Measurements from ENCODE around the gene SLC25A23. TPM values are rescaled to one million over a fixed set of nuclear protein-coding genes. Genes with fewer than 3 reads are reported as not detected.
A peak's percentile ranks its signal among the peaks of the same experiment; 100 is the strongest.

The SLC25A23 gene
- total RNA-seq, 1 experiment from 2014 or later: 14.5 TPM

- Mint-ChIP-seq H3K27me3 (ENCODE audit: insufficient read depth, unreplicated experiment) (no peaks in the 10 kb centered on the region), H3K4me3 (ENCODE audit: unreplicated experiment) (no peak overlapping the region), H3K4me1 (ENCODE audit: insufficient read depth, unreplicated experiment) (peaks cover 11% of the 10 kb centered on the region), H3K27ac (ENCODE audit: low read depth, unreplicated experiment) (no peak overlapping the region), H3K9me3 (ENCODE audit: unreplicated experiment) (no peaks in the 10 kb centered on the region), H3K36me3 (ENCODE audit: insufficient read depth, unreplicated experiment) (peaks cover 16% of the 10 kb centered on the region)
- no peak for TF ChIP-seq CTCF (IDR thresholded peaks at IDR 0.05; ENCODE audit: unreplicated experiment)
- intact Hi-C loops (cut with micrococcal nuclease): no loop called here
- BruUV-seq (replicated peaks): no TSS peak
- ChIA-PET POLR2A (no interaction called here), CTCF (no interaction called here)
- DNase-seq (ENCODE audit: unreplicated experiment): no peak
Observed at GRCh38 chr19:6465663-6466062, 6.1 kb upstream of the SLC25A23 start.

- Mint-ChIP-seq H3K27ac (ENCODE audit: low read depth, unreplicated experiment) (peak overlapping the region; percentile 63), H3K4me3 (ENCODE audit: unreplicated experiment) (peak overlapping the region; percentile 78), H3K27me3 (ENCODE audit: insufficient read depth, unreplicated experiment) (no peaks in the 10 kb centered on the region), H3K4me1 (ENCODE audit: insufficient read depth, unreplicated experiment) (peaks cover 11% of the 10 kb centered on the region), H3K9me3 (ENCODE audit: unreplicated experiment) (no peaks in the 10 kb centered on the region), H3K36me3 (ENCODE audit: insufficient read depth, unreplicated experiment) (peaks cover 16% of the 10 kb centered on the region)
- no peak for DNase-seq (ENCODE audit: unreplicated experiment)
- ChIA-PET POLR2A (interaction anchor here (0.5 to 1.4 kb wide), 5 partner anchors 66 to 1068 kb away, joined by 3 to 4 read pairs (median 3); partner anchors contain the start of genes C3 and TNFSF9), CTCF (interaction anchor here (0.7 kb wide), 1 partner anchor 98 kb away, joined by 3 read pairs; no protein-coding TSS in a partner anchor)
- no peak for TF ChIP-seq CTCF (IDR thresholded peaks at IDR 0.05; ENCODE audit: unreplicated experiment)
- no TSS peak for BruUV-seq (replicated peaks)
- intact Hi-C loops (cut with micrococcal nuclease): no loop called here
Observed at GRCh38 chr19:6465006-6465405, 5.4 kb upstream of the SLC25A23 start.

GRCh38 chr19:6464070-6464873 is 4.7 kb upstream of the SLC25A23 start, which contains the start of gene CRB3:
TSS of gene CRB3 (plus strand) at chr19:6464271. CDS start at chr19:6464702, 431 bp downstream.
- H3K27me3 Mint-ChIP-seq (ENCODE audit: insufficient read depth, unreplicated experiment): no peaks in the 10 kb centered on the region
- peak within 1 kb of the TSS; percentile 63 for H3K27ac Mint-ChIP-seq (ENCODE audit: low read depth, unreplicated experiment)
- DNase-seq (ENCODE audit: unreplicated experiment): peak; percentile 80
- peak within 1 kb of the TSS; percentile 78 for H3K4me3 Mint-ChIP-seq (ENCODE audit: unreplicated experiment)
- no TSS peak for BruUV-seq (replicated peaks)
- H3K4me1 Mint-ChIP-seq (ENCODE audit: insufficient read depth, unreplicated experiment): peaks cover 11% of the 10 kb centered on the region
- ChIA-PET POLR2A (interaction anchor here (0.5 to 1.4 kb wide), 6 partner anchors 66 to 1069 kb away, joined by 3 to 4 read pairs (median 3); partner anchors contain the start of genes C3 and TNFSF9), CTCF (interaction anchor here (0.6 to 0.8 kb wide), 2 partner anchors 477 to 520 kb away, joined by 5 to 6 read pairs; no protein-coding TSS in a partner anchor)
- no peak for TF ChIP-seq CTCF (IDR thresholded peaks at IDR 0.05; ENCODE audit: unreplicated experiment)
- intact Hi-C loops (cut with micrococcal nuclease): no loop called here
- H3K36me3 Mint-ChIP-seq (ENCODE audit: insufficient read depth, unreplicated experiment): peaks cover 16% of the 10 kb centered on the region
- H3K9me3 Mint-ChIP-seq (ENCODE audit: unreplicated experiment): no peaks in the 10 kb centered on the region

GRCh38 chr19:6460099-6460884 is 700 bp upstream of the SLC25A23 start:
- Mint-ChIP-seq H3K9me3 (ENCODE audit: unreplicated experiment) (no peaks in the 10 kb centered on the region), H3K27ac (ENCODE audit: low read depth, unreplicated experiment) (peak overlapping the region; percentile 13), H3K4me3 (ENCODE audit: unreplicated experiment) (peak overlapping the region; percentile 80), H3K36me3 (ENCODE audit: insufficient read depth, unreplicated experiment) (peaks cover 13% of the 10 kb centered on the region), H3K27me3 (ENCODE audit: insufficient read depth, unreplicated experiment) (no peaks in the 10 kb centered on the region), H3K4me1 (ENCODE audit: insufficient read depth, unreplicated experiment) (peaks cover 16% of the 10 kb centered on the region)
- CTCF ChIA-PET: interaction anchor here (0.7 kb wide), 1 partner anchor 176 kb away, joined by 3 read pairs; no protein-coding TSS in a partner anchor
- DNase-seq (ENCODE audit: unreplicated experiment): peak; percentile 99
- intact Hi-C loops (cut with micrococcal nuclease): no loop called here
- peak; percentile 22 for TF ChIP-seq CTCF (IDR thresholded peaks at IDR 0.05; ENCODE audit: unreplicated experiment)
- POLR2A ChIA-PET: interaction anchor here (0.9 to 1.3 kb wide), 6 partner anchors 35 to 307 kb away, joined by 3 to 9 read pairs (median 4); partner anchors contain the start of genes ALKBH7 and SH2D3A
- no TSS peak for BruUV-seq (replicated peaks)

Data from MCF 10A (cell line).